Measurements from ENCODE around the gene RBM38.
"Not testable (repeated sequence)": the region's sequence is repeated elsewhere in the genome, so short reads cannot be mapped to it uniquely, and the experiment has no call there.

RBM38 gene

GRCh38 chr20:57419479-57419878, 28.3 kb downstream of the RBM38 start:
- DNase-seq (ENCODE audit: low spot score), result not testable (repeated sequence)

DNA sequence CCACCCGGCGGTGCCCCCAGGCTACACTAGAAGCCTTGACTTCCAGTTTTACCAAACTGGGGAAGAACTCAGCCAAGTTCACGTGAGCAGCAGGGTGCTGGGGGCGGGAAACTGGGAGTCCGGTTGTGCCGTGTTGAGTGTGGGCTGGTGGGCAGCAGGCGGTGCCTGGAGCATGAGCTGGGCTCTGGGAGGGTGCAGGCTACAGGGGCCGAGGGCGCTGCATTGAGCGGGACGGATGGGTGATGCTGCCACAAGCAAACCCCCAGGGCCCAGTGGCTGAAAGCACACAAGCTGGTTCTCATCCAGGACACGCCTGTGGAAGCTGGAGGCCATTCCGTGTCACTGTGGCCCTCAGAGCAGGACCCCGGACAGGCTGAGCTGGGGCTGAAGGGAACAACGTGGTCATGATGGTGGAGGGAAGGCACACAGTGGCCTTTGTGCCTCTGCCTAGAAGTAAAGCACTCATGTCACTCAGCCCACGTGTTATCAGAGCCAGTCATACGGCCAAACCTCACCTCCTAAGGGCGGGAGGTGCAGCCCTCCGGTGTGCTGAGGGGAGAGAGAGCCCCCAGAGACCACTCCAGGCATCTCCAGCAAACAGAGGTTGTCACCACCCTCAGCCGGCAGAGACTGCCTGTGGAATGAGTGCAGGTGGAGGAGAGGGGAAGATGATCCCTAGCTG, 29.5 kb downstream of the RBM38 start:
- no peak for DNase-seq (ENCODE audit: low spot score)

- no peak for DNase-seq (ENCODE audit: low spot score)
These were observed 30.3 kb downstream of the RBM38 start for GRCh38 chr20:57421253-57422220.

DNA sequence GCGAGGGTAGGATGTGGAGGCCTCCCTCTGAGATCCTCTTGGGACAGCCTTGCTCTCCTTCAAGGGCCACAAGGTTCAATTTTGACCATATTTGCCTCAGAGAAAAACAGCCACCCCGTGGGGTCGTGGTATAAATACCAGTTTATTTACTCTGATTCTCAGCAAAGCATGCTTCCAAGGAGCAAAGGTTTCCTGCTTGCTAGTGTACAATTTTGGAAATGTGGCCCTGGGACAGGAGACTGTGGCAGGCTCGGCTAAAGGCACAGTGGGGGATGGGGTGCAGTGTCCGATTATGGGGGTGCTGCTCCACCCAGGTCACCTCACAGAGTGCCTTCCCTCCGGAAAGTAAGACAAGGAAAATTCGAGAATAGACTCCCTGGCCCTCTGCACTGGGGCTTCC, 31.1 kb downstream of the RBM38 start:
- DNase-seq (ENCODE audit: low spot score), result no peak

- DNase-seq (ENCODE audit: low spot score), result no peak
These were observed 34.2 kb downstream of the RBM38 start for GRCh38 chr20:57425150-57426013.

DNA sequence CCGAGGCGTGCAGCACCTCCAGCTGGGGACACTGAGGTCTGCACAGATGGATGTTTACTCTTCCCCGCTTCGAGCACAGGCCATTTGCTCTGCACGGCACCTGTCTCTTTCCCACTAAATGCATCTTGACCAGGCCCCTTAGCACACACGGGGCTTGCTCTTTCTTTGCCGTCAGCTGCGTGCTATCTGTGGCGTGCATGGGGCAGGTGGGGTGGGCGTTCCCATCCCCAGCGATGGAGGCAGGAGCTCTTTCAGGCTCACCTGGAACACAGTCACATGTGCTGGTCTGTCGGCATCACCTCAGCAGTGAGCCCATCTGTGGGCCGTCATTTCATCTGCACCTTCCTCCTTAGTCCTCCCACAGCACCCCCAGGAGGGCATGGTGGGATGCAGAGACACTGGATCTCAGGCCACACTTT, 35.1 kb downstream of the RBM38 start:
- no peak for DNase-seq (ENCODE audit: low spot score)

GRCh38 chr20:57426831-57427230, 35.6 kb downstream of the RBM38 start:
- DNase-seq (ENCODE audit: low spot score), result no peak

DNA sequence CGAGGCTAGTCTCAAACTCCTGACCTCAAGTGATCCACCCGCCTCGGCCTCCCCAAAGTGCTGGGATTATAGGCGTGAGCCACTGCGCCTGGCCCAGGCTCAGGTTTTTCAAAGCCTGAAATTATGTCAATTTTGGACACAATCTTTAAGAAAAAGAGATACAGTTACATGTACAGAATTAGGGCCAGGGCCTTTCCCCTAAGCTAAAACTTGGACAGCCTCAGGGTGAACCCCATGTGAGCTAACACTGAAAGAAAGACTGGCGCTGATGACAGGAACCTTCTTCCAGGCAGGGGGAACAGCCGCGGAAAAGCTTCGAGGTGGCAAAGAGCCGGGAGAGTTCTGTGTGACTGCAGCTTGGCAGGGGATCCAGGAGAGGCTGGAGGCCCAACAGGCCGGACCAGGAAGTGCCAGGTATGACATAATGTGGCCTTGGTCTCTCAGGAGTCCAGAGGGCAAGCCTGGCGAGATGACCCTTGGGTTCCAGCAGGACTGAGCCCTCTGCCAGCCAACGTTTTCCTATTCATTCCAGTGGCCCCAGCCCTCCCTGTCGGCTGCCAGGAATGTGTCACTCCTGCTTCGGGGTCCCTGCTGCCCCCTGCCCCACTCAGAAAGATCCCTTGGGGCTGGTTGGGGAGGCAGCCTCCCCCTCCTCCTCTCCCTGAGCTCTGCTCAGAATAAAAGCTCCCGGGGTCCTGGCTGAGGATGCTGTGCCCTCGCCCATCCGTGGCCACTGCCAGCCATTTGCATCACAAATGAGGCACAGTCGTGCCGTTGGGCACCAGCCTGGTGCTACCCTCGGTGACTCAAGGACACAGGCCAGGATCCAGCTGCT, 37.3 kb downstream of the RBM38 start:
- DNase-seq (ENCODE audit: low spot score), result no peak

DNA sequence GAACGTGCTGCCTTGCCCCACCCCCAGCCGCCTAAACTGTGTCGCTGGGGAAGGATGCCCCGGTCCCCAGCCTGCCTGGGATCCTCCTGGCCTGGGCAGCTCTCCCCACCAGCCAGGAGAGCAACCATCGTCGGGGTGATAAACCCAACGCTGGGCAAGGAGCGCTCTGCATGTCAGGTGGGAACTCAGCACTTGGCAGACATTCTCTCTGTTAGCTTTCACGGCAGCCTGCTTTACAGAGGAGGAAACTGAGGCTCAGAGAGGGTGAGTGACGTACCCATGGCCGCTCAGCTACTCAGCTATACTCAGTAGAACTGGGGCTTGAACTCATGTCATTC, 37.9 kb downstream of the RBM38 start:
- no peak for DNase-seq (ENCODE audit: low spot score)

GRCh38 chr20:57429580-57430200, 38.5 kb downstream of the RBM38 start:
- DNase-seq (ENCODE audit: low spot score), result peak; percentile 62

GRCh38 chr20:57430201-57430596, 39.0 kb downstream of the RBM38 start:
- DNase-seq (ENCODE audit: low spot score), result not testable (repeated sequence)

DNA sequence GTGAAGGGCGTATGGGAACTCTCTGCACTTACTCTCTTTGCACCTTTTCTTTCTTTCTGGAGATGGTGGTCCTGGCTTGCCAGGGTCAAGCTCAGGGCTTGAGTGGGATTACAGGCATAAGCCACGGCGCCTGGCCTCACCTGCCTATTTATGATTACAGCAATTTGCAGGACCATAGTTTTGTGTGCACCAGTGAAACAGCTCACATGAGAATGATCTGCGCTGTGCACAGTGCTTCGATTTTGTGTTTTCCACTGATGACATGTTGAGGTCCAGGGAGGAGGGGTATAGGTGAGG, 40.3 kb downstream of the RBM38 start:
- no peak for DNase-seq (ENCODE audit: low spot score)

DNA sequence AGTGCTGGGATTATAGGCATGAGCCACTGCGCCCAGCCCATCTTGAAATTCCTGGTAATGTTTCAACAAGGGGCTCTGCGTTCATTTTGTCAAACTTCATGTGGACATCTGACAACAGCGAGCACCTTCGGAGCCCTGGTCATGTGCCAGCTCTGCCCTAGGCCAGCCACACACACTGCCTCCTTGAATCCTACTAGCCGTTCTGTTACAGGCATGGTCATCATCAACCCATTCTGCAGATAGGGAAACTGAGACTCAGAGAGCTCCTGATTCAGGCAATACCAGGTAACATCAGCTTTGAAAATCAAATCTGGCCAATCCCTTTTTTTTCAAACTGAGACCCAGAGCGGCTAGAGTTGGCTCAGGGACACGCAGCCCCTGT, 41.3 kb downstream of the RBM38 start:
- no peak for DNase-seq (ENCODE audit: low spot score)

- no peak for DNase-seq (ENCODE audit: low spot score)
These were observed 41.8 kb downstream of the RBM38 start for GRCh38 chr20:57432862-57433491.

DNA sequence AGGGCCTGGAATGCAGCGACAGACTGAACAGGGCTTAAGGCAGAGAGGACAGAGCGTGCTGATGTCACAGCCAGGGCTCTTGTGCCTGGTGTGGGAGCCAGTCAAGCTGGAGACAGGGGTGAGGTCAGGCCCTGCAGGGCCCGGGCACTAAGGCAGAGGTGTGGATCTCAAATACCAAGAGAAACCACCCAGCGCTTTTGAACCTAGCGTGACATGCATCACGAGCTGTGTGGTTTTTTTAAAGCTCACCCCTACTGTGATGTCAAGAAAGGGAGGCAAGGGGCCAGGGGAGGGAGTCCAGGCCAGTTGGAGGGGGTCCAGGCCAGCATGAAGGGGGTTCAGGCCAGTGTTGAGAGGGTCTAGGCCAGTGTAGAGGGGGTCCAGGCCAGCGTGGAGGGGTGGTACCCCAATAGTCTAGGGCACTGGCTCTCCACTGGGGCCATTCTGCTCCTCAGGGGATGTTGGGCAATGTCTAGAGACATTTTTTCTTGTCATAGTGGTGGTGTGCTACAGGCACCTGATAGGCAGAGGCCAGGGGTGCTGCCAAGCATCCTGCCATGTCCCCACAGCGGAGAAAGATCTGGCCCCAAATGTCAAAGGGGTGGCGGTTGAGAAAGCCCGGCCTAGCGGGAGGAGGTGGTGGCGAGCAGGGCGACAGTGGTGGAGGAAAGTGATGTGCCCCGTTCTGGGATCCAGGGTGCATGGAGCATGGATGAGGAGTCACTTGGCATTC, 42.6 kb downstream of the RBM38 start:
- DNase-seq (ENCODE audit: low spot score), result no peak

DNA sequence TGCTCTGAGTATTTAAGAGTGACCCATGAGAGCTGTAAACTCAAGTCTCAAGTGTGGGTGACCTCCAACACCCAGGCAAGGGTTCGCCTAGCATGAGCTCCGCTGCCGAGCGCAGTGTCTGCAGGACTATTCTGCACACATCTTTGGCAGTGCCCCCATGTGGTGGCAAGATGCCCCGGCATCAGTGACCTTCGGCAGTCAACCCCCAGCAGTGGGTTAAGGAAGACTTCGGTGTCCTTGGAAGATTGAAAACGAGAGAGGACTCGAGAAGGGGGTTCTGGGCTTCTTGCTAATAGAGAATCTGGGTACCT, 43.1 kb downstream of the RBM38 start:
- no peak for DNase-seq (ENCODE audit: low spot score)

DNA sequence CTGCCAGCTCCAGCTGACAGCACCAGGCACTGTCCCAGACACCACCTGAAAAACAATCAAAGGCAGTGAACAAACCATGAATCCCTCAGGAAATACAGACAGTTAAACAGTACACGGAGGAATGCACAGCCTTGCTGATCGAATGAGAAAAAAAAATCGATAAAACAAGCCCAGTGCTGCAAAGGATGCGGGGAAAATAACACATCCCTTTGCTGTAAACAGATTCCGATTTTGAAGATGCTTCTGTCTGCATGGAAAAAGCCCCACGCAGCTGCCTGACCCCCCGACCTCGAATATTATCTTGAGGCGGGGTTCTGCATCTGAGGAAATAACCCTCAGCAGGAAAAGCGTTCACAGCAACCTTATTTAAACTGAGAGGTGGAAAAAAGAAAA, 43.9 kb downstream of the RBM38 start:
- no peak for DNase-seq (ENCODE audit: low spot score)

DNA sequence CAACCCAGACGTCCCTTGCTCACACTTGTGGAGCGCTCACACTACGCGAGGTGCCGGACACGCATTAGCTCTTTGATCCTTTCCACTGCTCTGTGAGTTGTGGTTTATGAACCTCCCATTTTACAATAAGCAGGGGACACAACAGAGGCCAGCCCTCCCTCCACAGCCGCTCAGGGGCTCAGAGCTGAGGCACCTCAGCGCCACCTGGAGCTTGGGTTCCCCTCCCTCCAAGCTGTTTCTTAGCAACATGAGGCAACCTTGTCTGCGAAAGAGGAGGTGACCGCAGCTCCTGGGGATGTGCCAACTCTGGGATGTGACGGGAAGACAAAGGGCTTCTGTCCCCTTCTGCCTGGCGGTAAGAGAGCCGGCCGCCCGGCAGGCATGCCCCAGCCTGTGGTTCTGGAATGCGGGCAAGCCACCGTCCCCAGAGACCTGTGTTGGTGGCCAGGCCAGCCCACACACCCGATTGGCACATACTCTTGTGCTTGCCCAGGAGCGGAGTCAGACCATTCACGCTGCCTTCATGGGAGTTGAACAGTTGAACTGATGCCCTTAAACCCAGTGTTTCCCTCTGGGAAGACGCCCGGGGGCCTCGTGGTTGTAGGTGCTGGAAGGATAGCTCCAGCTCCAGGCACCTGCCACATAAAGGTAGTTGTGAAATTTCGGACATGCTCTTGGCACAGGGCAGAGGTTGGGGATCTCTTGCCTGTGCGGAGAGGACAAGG, 44.5 kb downstream of the RBM38 start:
- peak; percentile 82 for DNase-seq (ENCODE audit: low spot score)

DNA sequence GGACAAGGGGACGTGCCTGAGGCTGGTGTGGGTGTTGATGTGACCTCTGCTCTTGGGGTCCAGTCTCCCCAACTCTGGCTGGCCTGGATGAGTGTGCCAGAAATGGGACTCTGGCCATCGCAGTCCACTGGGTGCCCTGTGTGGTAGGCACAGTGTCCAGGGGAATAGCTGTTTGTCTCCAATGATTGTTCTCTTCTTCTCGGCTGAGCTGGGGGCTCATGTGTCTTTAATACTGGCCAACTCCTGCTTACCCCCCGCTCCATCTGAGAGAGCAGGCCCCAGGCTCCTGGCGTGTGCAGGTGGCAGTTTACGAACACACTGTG, 45.0 kb downstream of the RBM38 start:
- DNase-seq (ENCODE audit: low spot score), result no peak

- DNase-seq (ENCODE audit: low spot score), result no peak
These were observed 46.1 kb downstream of the RBM38 start for GRCh38 chr20:57437267-57437666.
